ENCODE results near the gene SALL4.

Gene SALL4

DNA sequence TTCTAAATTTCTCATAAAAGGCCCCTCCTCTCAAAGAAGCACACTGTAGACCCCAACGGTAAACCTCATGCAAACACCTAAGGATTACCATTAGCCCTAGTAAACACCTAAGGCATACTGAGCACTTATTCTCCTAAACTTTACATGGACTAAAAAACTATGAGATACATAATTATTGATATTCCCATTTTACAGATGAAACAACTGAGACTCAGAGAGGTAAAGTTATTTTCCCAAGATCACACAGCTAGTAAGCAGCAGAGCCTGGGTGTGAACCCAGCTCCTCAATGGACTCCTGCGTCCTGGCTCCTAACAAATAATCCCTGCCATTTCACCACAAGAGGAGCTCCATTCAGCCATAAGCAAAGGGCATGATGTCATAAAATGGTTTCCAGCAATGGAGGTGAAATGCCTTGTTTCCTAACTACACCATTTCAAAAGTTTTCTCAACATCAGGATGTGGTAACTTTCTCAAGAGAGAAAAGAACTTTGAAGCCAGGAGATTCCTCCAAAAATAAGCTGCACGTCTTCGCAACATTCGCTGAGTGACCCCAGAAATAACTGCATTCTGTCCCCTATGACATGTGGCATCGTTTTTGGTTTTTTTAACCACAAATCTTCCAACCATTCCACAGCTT is 38.2 kb downstream of the SALL4 start:
- Histone ChIP-seq H3K27me3 (peaks cover 19% of the 10 kb centered on the region), H3K4me3 (ENCODE audit: low read depth, low read length) (no peak overlapping the region), H3K36me3 (no peaks in the 10 kb centered on the region), H3K4me1 (no peaks in the 10 kb centered on the region), H3K9me3 (no peaks in the 10 kb centered on the region)
- DNase-seq = no peak
- TF ChIP-seq, protein P1, sequence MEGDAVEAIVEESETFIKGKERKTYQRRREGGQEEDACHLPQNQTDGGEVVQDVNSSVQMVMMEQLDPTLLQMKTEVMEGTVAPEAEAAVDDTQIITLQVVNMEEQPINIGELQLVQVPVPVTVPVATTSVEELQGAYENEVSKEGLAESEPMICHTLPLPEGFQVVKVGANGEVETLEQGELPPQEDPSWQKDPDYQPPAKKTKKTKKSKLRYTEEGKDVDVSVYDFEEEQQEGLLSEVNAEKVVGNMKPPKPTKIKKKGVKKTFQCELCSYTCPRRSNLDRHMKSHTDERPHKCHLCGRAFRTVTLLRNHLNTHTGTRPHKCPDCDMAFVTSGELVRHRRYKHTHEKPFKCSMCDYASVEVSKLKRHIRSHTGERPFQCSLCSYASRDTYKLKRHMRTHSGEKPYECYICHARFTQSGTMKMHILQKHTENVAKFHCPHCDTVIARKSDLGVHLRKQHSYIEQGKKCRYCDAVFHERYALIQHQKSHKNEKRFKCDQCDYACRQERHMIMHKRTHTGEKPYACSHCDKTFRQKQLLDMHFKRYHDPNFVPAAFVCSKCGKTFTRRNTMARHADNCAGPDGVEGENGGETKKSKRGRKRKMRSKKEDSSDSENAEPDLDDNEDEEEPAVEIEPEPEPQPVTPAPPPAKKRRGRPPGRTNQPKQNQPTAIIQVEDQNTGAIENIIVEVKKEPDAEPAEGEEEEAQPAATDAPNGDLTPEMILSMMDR (IDR thresholded peaks at IDR 0.05; ENCODE audit: low read depth, low read length) = no peak

DNA sequence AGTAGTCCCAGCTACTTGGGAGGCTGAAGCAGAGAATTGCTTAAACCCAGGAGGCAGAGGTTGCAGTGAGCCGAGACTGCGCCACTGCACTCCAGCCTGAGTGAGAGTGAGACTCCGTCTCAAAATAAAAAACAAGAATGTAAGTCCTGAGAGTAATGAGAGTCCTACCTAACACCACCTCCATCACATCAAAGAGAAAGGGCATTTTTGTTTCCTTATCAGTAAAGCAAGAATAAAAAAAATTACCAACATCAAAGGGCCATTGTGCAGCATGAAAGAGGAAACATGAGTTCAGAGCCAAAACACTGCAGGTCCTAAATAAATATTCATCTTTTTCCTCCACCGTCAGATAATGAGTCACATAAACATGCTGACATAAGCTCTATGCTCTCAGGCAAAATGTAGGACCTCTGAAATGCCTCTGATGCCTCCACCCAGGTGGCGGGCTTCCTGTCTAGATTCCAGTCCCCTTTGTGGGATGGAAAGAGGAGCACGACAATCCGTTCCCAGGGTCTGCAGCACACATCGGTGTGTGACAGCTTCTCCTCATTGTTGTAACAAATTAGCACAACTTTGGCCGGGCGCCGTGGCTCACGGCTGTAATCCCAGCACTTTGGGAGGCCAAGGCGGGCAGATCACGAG is 41.3 kb downstream of the SALL4 start:
- Histone ChIP-seq H3K4me1 (no peaks in the 10 kb centered on the region), H3K4me3 (ENCODE audit: low read depth, low read length) (no peak overlapping the region), H3K27me3 (peaks cover 3% of the 10 kb centered on the region; the same call in 1 of the 2 replicates), H3K36me3 (no peaks in the 10 kb centered on the region), H3K9me3 (no peaks in the 10 kb centered on the region)
- no peak for DNase-seq
- TF ChIP-seq, protein P1 (IDR thresholded peaks at IDR 0.05; ENCODE audit: low read depth, low read length) = no peak

DNA sequence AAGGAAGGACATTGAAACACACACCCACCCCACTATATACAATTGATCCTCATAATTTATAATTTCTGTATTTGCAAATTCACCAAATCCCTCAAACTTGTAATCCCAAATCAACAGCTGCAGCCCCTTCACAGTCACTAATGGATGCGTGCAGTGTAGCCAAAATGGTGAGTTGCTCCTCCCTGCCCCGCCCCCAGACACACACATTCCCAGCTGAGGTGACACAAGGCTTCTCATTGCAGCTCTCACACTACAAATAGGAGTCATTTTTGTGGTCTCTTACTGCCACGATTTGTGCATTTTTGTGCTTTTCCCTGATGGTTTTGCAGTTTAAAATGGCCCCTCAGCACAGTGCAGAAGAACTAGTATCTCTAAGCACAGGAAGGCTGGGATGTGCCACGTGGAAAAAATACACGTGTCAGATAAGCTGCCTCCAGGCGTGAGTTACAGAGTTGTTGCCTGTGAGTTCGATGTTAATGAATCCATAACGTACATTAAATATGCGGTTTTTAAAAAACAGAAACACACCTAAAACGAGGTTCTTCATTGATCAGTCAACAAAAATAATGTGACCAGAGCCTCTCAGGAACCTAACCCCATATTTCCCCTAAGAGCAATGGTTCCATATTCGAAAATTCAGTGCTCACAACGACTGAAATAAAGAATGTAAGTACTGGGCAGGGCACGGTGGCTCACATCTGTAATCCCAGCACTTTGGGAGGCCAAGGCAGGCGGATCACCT is 42.4 kb downstream of the SALL4 start:
- DNase-seq = no peak
- H3K9me3 ChIP-seq = no peaks in the 10 kb centered on the region
- H3K27me3 ChIP-seq = no peaks in the 10 kb centered on the region
- H3K4me3 ChIP-seq (ENCODE audit: low read depth, low read length) = no peak overlapping the region
- TF ChIP-seq, protein P1 (IDR thresholded peaks at IDR 0.05; ENCODE audit: low read depth, low read length) = no peak
- H3K4me1 ChIP-seq = no peaks in the 10 kb centered on the region
- H3K36me3 ChIP-seq = no peaks in the 10 kb centered on the region

DNA sequence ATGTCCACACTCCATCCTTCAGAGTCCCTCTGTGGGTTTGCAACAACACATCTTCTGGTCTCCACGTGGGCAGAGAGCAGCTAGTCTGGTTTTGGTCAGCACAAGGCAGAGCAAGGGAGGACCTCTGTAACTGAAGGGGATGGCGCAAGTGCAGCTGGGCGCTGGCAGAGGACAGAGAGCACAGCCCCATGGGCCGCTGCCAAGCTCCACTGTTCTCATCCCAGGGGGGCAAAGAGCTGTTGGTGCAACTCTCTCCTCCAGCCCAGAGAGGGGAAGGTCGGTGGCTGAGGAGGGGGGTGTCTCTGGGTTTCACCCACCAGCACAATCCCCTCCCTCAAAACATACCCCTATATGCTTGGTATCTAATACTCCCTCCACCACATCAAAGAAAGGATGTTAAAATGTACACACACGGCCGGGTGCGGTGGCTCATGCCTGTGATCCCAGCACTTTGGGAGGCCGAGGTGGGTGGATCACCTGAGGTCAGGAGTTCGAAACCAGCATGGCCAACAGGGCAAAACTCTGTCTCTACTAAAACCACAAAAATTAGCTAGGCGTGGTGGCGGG is 43.3 kb downstream of the SALL4 start:
- DNase-seq = no peak
- H3K4me1 ChIP-seq = no peaks in the 10 kb centered on the region
- no peak overlapping the region for H3K4me3 ChIP-seq (ENCODE audit: low read depth, low read length)
- no peaks in the 10 kb centered on the region for H3K9me3 ChIP-seq
- TF ChIP-seq, protein P1 (IDR thresholded peaks at IDR 0.05; ENCODE audit: low read depth, low read length) = no peak
- no peaks in the 10 kb centered on the region for H3K36me3 ChIP-seq
- H3K27me3 ChIP-seq = no peaks in the 10 kb centered on the region

DNA sequence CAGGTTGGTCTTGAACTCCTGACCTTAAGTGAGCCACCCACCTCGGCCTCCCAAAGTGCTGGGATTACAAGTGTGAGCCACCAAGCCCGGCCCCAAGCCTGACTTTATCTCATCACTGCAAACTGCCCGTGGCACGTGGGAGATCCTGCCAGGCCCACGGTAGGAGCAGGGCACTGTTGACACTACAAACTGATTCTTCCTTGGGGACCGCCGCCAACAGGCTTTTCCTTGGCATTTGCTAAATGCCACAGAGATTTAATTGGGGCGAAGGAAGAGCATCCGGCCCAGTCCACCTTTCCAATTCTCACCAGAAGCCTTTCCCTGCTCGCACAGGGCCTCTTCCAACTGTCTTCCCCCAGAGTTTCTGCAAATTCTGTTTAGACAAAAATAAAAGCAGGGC is 45.1 kb downstream of the SALL4 start:
- DNase-seq = no peak
- TF ChIP-seq, protein P1 (IDR thresholded peaks at IDR 0.05; ENCODE audit: low read depth, low read length) = no peak
- H3K4me1 ChIP-seq = no peaks in the 10 kb centered on the region
- H3K36me3 ChIP-seq = no peaks in the 10 kb centered on the region
- H3K27me3 ChIP-seq = no peaks in the 10 kb centered on the region
- H3K4me3 ChIP-seq (ENCODE audit: low read depth, low read length) = no peak overlapping the region
- H3K9me3 ChIP-seq = no peaks in the 10 kb centered on the region
